K562 (cell line): ENCODE results near the gene MYH9. TPM values are rescaled to one million over a fixed set of nuclear protein-coding genes. Genes with fewer than 3 reads are reported as not detected.

Experiments
- ATAC-seq: fragments of 200-7000 bp; cut with Tn5 transposase; 3 replicates; pipeline ENCODE4 v1.9.1; 2020; ENCODE audit warnings: moderate library complexity
- BruUV-seq: library from RNA; stranded (reverse); fragments of 400-500 nt; replicated peaks from 2 replicates; lab custom pipeline; 2021; lab: Mats Ljungman, UMichigan
- CTCF ChIA-PET: fragments of 300-600 bp; formaldehyde crosslinking; extraction: SDS; loops from one replicate; lab custom pipeline; 2021; ENCODE audit warnings: low intra/inter-chr PET ratio; lab: Yijun Ruan, JAX
- POLR2A ChIA-PET: fragments of 300-600, 350-650 bp; sonication (Branson Sonifier 250); formaldehyde crosslinking; extraction: SDS; loops from one replicate; lab custom pipeline; 2021; ENCODE audit warnings: antibody characterized with exemption, inconsistent platforms; lab: Yijun Ruan, JAX
- DNase-seq, 4 experiments: peaks; one replicate each; pipeline versions ENCODE4 v3.0.0 to v3.0.0-alpha.2; 2011 to 2018; ENCODE audit warnings: low spot score in 3 of 4, mixed read lengths in 3 of 4; ENCODE audit errors: extremely low read depth in 1 of 4
- FAIRE-seq: peaks from 2 replicates; lab custom pipeline; 2011; peaks lifted over from hg19 to GRCh38; lab: Jason Lieb, UNC
- H2AFZ ChIP-seq: 2 replicates; pipeline ENCODE4 v1.6.0; 2011; ENCODE audit warnings: low read depth, low read length, control low read depth, inconsistent platforms
- H3K27ac ChIP-seq: fragments of 200-600 bp; 3 replicates; pipeline ENCODE4 v1.8.0; 2011; ENCODE audit warnings: low read depth, mild to moderate bottlenecking, control low read depth, inconsistent platforms, low read length, moderate library complexity, mixed read lengths; ENCODE audit errors: extremely low read depth
- H3K27me3 ChIP-seq, 2 experiments: fragments of 300-600 bp in 1 of 2; 2 replicates in 1 of 2; 3 replicates in 1 of 2; pipeline versions ENCODE4 v1.6.0 to v1.8.0; 2011; ENCODE audit warnings: inconsistent platforms in 2 of 2, low read length in 2 of 2, mild to moderate bottlenecking in 1 of 2, mixed read lengths in 1 of 2, moderate library complexity in 1 of 2; ENCODE audit not compliant: control insufficient read depth in 2 of 2, insufficient read depth in 2 of 2
- H3K36me3 ChIP-seq: fragments of 300-600 bp; 3 replicates; pipeline ENCODE4 v1.8.0; 2011; ENCODE audit warnings: mild to moderate bottlenecking, low read length, inconsistent platforms; ENCODE audit not compliant: control insufficient read depth, insufficient read depth
- H3K4me1 ChIP-seq, 2 experiments: fragments of 200-600 bp in 1 of 2; replicated peaks in 1 of 2; 2 replicates in 1 of 2; 3 replicates in 1 of 2; pipeline versions ENCODE4 v1.5.1 to v1.8.0; 2011; ENCODE audit warnings: inconsistent platforms in 2 of 2, low read length in 2 of 2, mild to moderate bottlenecking in 1 of 2, mixed read lengths in 1 of 2, moderate library complexity in 1 of 2; ENCODE audit not compliant: control insufficient read depth in 2 of 2, insufficient read depth in 2 of 2
- H3K4me2 ChIP-seq: 2 replicates; pipeline ENCODE4 v1.6.1; 2011; ENCODE audit warnings: low read length, control low read depth, inconsistent platforms, mixed read lengths; ENCODE audit not compliant: insufficient read depth
- H3K4me3 ChIP-seq: fragments of 200-600 bp; sonication (generic), shearing (Covaris generic); 2 replicates; pipeline ENCODE4 v1.5.1; 2016; ENCODE audit warnings: control low read depth, inconsistent platforms
- H3K79me2 ChIP-seq: fragments of 200-600 bp; 3 replicates; pipeline ENCODE4 v1.8.0; 2011; ENCODE audit warnings: low read length, inconsistent platforms; ENCODE audit not compliant: control insufficient read depth, insufficient read depth
- H3K9ac ChIP-seq, 2 experiments: 2 replicates each; pipeline versions ENCODE4 v1.6.0 to v1.6.1; 2011; ENCODE audit warnings: low read depth in 2 of 2, low read length in 2 of 2, control low read depth in 1 of 2, inconsistent platforms in 1 of 2, mild to moderate bottlenecking in 1 of 2, mixed read lengths in 1 of 2; ENCODE audit not compliant: insufficient read depth in 1 of 2
- H3K9me1 ChIP-seq: one replicate; pipeline ENCODE4 v1.6.0; 2011; ENCODE audit warnings: inconsistent platforms, mild to moderate bottlenecking, low read length, moderate library complexity; ENCODE audit not compliant: control insufficient read depth, insufficient read depth
- H3K9me3 ChIP-seq: replicated peaks from 2 replicates; pipeline ENCODE4 v1.5.1; 2011; ENCODE audit warnings: low read depth, low read length, inconsistent platforms; ENCODE audit not compliant: control insufficient read depth, insufficient read depth
- H4K20me1 ChIP-seq: replicated peaks from 2 replicates; pipeline ENCODE4 v1.6.1; 2011; ENCODE audit warnings: low read length, inconsistent platforms, mixed read lengths; ENCODE audit not compliant: control insufficient read depth, insufficient read depth
- BCOR ChIP-seq: fragments of 450-650 bp; IDR thresholded peaks from 2 replicates; pipeline ENCODE4 v1.6.1; 2016
- CBFA2T3 ChIP-seq: fragments of 450-650 bp; IDR thresholded peaks from 2 replicates; pipeline ENCODE4 v1.6.1; 2017
- GATA2 ChIP-seq: sonication (generic); formaldehyde crosslinking; IDR thresholded peaks from 2 replicates; pipeline ENCODE4 v1.4.0; 2020; ENCODE audit warnings: mild to moderate bottlenecking, missing genetic modification reagents
- GTF2F1 ChIP-seq: IDR thresholded peaks from 2 replicates; pipeline ENCODE4 v1.6.1; 2011; ENCODE audit warnings: low read depth, low read length, improper control_type of control experiment
- JUN ChIP-seq, 2 experiments: sonication (generic) in 1 of 2; formaldehyde crosslinking in 1 of 2; IDR thresholded peaks; 2 replicates each; pipeline versions ENCODE4 v1.6.1 to v1.8.0; 2012 to 2022; ENCODE audit warnings: borderline replicate concordance in 2 of 2, mild to moderate bottlenecking in 2 of 2, improper control_type of control experiment in 1 of 2, low read depth in 1 of 2, low read length in 1 of 2, missing genetic modification reagents in 1 of 2
- MIER1 ChIP-seq: fragments of 450-650 bp; IDR thresholded peaks from 2 replicates; pipeline ENCODE4 v1.6.1; 2016; ENCODE audit warnings: antibody characterized with exemption, mild to moderate bottlenecking, low read depth
- MTA2 ChIP-seq: fragments of 450-650 bp; IDR thresholded peaks from 2 replicates; pipeline ENCODE4 v1.6.1; 2016; ENCODE audit warnings: low read depth
- RAD21 ChIP-seq, 2 experiments: fragments of 250-450 bp in 1 of 2; fragments of 450-650 bp in 1 of 2; sonication (Bioruptor Pico) in 1 of 2; formaldehyde crosslinking in 1 of 2; IDR thresholded peaks in 1 of 2; conservative IDR thresholded peaks in 1 of 2; 2 replicates each; pipeline versions ENCODE4 v1.4.0 to v1.8.0; 2020 to 2022; ENCODE audit warnings: mild to moderate bottlenecking in 2 of 2, moderate library complexity in 1 of 2
- TBL1XR1 ChIP-seq, 2 experiments: IDR thresholded peaks; 2 replicates each; pipeline ENCODE4 v1.6.1; 2012; ENCODE audit warnings: improper control_type of control experiment in 2 of 2, low read length in 2 of 2, mild to moderate bottlenecking in 1 of 2
- ZBTB9 ChIP-seq: fragments of 450-650 bp; formaldehyde crosslinking; IDR thresholded peaks from 2 replicates; pipeline ENCODE4 v1.4.0; 2020; ENCODE audit warnings: mild to moderate bottlenecking, moderate library complexity
- ZEB2 ChIP-seq: fragments of 450-650 bp; IDR thresholded peaks from 2 replicates; pipeline ENCODE4 v1.6.1; 2016
- ZNF121 ChIP-seq: sonication (generic); formaldehyde crosslinking; conservative IDR thresholded peaks from 2 replicates; pipeline ENCODE4 v1.8.0; 2022; ENCODE audit warnings: missing genetic modification reagents
- ZNF175 ChIP-seq: fragments of 200-800 bp; sonication (Bioruptor generic); IDR thresholded peaks from 2 replicates; pipeline ENCODE4 v1.6.1; 2016; ENCODE audit warnings: low read depth, mild to moderate bottlenecking, missing genetic modification characterization, missing compliant biosample characterization
- ZNF592 ChIP-seq: fragments of 450-650 bp; IDR thresholded peaks from 2 replicates; pipeline ENCODE4 v1.6.1; 2017; ENCODE audit warnings: antibody characterized with exemption, mild to moderate bottlenecking
- WGBS: fragments of 100-300 bp; shearing (Covaris generic); methylation state at CpG from one replicate; pipeline ENCODE4 v1.1.6; 2016; ENCODE audit warnings: low coverage, mixed read lengths; ENCODE audit not compliant: insufficient coverage; ENCODE audit errors: missing lambda C conversion rate; 5-methylcytosine and 5-hydroxymethylcytosine counted together
- in situ Hi-C: fragments of 300-500 bp; cut with MboI; formaldehyde crosslinking; loops from 4 replicates; pipeline ENCODE4 v1.15.0; 2018; ENCODE audit warnings: inconsistent platforms, mixed read lengths
- intact Hi-C: fragments of 100-400 bp; cut with micrococcal nuclease; formaldehyde crosslinking; loops from 2 replicates; pipeline ENCODE4 v1.14.2; 2022
- polyA plus RNA-seq, 8 experiments: library from polyadenylated mRNA; depleted of rRNA in 4 of 8; stranded (reverse) in 5 of 8; unstranded in 3 of 8; fragments of >200 nt; fragmentation: Nextera tagmentation in 2 of 8; fragmentation: Illumina TruSeq in 1 of 8; extraction: Ambion mirVana in 2 of 8; extraction: Trizol in 1 of 8; gene quantifications; 2 replicates each; pipeline versions ENCODE4 v1.2.1 to v1.2.3, GENCODE V29; 2011 to 2014; ENCODE audit warnings: inconsistent platforms in 1 of 8, missing spikeins in 1 of 8
- total RNA-seq, 7 experiments: library from RNA; depleted of rRNA in 6 of 7; stranded (reverse); fragments of >200 nt in 6 of 7; fragmentation: Illumina TruSeq in 2 of 7; extraction: Trizol in 2 of 7; gene quantifications; 2 replicates each; pipeline versions ENCODE4 v1.2.1 to v1.2.3, GENCODE V29; 2011 to 2021; ENCODE audit warnings: low replicate concordance in 1 of 7

Gene MYH9
- total and polyA plus RNA-seq, 9 of the 15 experiments (the other 6 are each of a cell fraction or from before 2014, with no cell fraction given), result 0.71 to 111 (median 24.6) TPM

DNA sequence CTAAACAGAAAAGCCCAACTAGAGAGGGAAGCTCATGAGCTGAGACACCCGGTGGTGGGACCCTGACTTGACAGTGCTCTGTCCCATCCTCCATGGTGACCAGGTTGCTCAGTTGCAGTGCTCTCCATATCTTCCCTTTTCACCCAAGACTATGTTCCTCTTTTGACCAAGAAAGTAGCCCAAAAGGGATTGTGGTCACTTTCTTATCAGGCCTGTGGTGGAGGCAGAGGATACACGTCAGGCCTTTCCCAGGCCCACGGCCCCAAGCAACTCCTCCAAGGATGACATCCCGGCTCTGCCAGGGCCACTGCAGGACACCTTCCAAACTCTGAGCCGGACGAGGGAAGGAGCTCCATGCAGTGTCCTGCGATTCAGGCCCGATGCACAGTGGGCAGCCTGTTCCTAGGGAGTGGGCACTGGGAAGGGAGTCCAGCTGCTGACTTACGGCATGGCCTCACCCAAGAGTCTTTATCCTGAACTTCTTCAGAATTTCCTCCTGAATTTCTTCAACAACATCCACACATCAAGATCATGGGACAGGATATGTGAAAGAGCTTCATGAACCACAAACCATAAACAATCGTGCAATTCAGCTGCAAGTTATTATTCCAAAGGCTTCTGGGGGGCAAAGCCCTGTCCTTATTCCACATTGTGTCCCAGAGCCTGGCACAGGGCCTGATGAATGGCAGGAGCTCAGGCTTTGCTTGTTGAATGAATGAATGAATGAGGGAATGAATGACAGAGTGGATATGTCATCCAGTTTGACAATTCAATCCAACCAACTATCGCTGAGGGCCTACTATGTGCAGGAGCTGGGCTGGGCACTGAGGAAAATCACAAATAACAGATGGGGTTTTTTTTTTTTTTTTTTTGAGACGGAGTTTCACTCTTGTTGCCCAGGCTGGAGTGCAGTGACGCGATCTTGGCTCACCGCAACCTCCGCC, 36.0 kb upstream of the MYH9 start:
- H3K4me3 ChIP-seq, result no peak overlapping the region
- peaks cover 38 to 40% of the 10 kb centered on the region in 2 experiments for H3K4me1 ChIP-seq
- H3K27me3 ChIP-seq, result no peaks in the 10 kb centered on the region
- H3K36me3 ChIP-seq, result no peaks in the 10 kb centered on the region
- no peaks in the 10 kb centered on the region for H3K9me3 ChIP-seq
- CTCF ChIA-PET, result no interaction called here
- WGBS, result 36% methylated on average over 13 of the region's 16 CpGs
- POLR2A ChIA-PET, result interaction anchor here (0.6 to 1.3 kb wide), 6 partner anchors 9 to 145 kb away, joined by 3 to 4 read pairs (median 3); no protein-coding TSS in a partner anchor
- no peaks in the 10 kb centered on the region for H4K20me1 ChIP-seq
- H3K27ac ChIP-seq, result peak overlapping the region; percentile 49; the same call in 2 of the 3 replicates
- H3K9ac ChIP-seq, result peak overlapping the region in 1 of 2 experiments; percentile 87; a peak in 2 of 4 replicates
- peak overlapping the region; percentile 71 for H2AFZ ChIP-seq
- H3K4me2 ChIP-seq, result peak overlapping the region; percentile 67
- in situ Hi-C loops (no loop called here), intact Hi-C loops (loop anchor here (5.0 kb wide), 2 partner anchors 36 to 56 kb away; partner anchors contain the start of gene MYH9)
- FAIRE-seq, result peak; percentile 87
- no TSS peak for BruUV-seq
- ATAC-seq, result peak; percentile 73
- no peaks in the 10 kb centered on the region for H3K9me1 ChIP-seq
- H3K79me2 ChIP-seq, result no peaks in the 10 kb centered on the region
- DNase-seq, result peak; percentile 41 to 75 (median 52)
- TF ChIP-seq RAD21 (CRISPR knock-in tag; conservative IDR thresholded peaks at IDR 0.05 in 1 of 2, IDR thresholded peaks at IDR 0.05 in 1 of 2) (peak in 1 of 2 experiments; percentile 48; a peak in 3 of 4 replicates), ZNF175 (CRISPR knock-in tag) (peak; percentile 80), BCOR (peak; percentile 58; the same call in 1 of the 2 replicates), ZNF121 (CRISPR knock-in tag) (0 out of 2 replicates have a peak, but pooled peaks have one; percentile 65), CBFA2T3 (peak; percentile 73), GATA2 (CRISPR knock-in tag) (peak; percentile 44; the same call in 1 of the 2 replicates), ZBTB9 (CRISPR knock-in tag) (no peak; the same call in 1 of the 2 replicates), MIER1 (no peak), ZEB2 (0 out of 2 replicates have a peak, but pooled peaks have one; percentile 58), JUN (IDR thresholded peaks at IDR 0.05; ENCODE audit: borderline replicate concordance, low read depth, low read length) (no peak), JUN (CRISPR knock-in tag; IDR thresholded peaks at IDR 0.05; ENCODE audit: borderline replicate concordance) (0 out of 2 replicates have a peak, but pooled peaks have one; percentile 57), MTA2 (peak; percentile 51), ZNF592 (0 out of 2 replicates have a peak, but pooled peaks have one; percentile 31), TBL1XR1 (IDR thresholded peaks at IDR 0.05; ENCODE audit: low read length in 2 of 2) (peak in 1 of 2 experiments; percentile 82; a peak in 2 of 4 replicates), GTF2F1 (no peak)
